ENCODE data around the gene LRRK1.
"Not testable (repeated sequence)": the region's sequence is repeated elsewhere in the genome, so short reads cannot be mapped to it uniquely, and the experiment has no call there.

LRRK1 gene

GRCh38 chr15:101063891-101064794 is 145.0 kb downstream of the LRRK1 start:
- no peak for DNase-seq

GRCh38 chr15:101064795-101065569 is 145.8 kb downstream of the LRRK1 start:
- no peak for DNase-seq

DNA sequence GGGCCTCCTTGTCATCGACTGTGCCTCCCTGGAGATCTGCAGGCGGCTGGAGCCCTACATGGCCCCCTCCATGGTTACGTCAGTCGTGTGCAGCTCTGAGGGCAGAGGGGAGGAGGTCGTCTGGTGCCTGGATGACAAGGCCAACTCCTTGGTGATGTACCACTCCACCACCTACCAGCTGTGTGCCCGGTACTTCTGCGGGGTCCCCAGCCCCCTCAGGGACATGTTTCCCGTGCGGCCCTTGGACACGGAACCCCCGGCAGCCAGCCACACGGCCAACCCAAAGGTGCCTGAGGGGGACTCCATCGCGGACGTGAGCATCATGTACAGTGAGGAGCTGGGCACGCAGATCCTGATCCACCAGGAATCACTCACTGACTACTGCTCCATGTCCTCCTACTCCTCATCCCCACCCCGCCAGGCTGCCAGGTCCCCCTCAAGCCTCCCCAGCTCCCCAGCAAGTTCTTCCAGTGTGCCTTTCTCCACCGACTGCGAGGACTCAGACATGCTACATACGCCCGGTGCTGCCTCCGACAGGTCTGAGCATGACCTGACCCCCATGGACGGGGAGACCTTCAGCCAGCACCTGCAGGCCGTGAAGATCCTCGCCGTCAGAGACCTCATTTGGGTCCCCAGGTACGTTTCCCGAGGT is 146.5 kb downstream of the LRRK1 start:
- no peak for DNase-seq

DNA sequence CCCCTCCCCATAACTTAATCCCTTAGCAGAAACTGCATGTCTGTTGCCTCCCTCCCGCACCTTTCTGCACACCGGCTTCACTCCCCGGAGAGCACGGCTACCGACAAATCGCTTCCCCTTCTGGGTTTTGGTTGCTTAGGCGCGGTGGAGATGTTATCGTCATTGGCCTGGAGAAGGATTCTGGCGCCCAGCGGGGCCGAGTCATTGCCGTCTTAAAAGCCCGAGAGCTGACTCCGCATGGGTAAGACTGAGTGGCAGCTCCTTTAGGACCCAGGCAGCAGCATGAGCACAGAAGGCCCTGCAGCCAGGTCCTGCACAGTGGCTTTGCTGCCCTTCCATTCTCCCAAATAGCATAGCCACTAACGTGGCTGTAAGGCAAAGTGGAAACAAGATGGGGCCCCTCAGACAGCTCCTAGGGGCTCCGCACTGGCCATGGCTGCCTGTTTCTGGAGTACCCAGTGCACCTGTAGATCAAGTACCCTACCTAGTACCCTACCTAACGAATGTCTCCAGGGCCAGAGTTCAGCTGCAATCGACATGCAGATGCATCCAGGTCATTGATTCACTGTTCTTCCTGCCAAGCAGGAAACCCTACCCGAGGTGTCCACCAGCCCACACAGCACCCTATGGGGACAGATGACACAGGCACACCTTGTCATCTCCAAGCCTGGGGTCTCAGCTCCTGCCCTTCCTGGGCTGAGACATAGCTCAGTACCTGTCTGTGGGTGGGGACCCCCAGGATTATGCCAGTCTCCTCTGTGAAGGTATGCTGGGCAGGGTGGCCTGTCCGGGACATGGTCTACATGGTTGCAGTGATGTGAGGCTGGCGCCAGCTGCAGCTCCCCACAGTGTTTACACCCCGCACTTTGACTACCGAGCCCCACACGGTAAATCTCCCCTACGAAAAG is 147.6 kb downstream of the LRRK1 start:
- DNase-seq: no peak

DNA sequence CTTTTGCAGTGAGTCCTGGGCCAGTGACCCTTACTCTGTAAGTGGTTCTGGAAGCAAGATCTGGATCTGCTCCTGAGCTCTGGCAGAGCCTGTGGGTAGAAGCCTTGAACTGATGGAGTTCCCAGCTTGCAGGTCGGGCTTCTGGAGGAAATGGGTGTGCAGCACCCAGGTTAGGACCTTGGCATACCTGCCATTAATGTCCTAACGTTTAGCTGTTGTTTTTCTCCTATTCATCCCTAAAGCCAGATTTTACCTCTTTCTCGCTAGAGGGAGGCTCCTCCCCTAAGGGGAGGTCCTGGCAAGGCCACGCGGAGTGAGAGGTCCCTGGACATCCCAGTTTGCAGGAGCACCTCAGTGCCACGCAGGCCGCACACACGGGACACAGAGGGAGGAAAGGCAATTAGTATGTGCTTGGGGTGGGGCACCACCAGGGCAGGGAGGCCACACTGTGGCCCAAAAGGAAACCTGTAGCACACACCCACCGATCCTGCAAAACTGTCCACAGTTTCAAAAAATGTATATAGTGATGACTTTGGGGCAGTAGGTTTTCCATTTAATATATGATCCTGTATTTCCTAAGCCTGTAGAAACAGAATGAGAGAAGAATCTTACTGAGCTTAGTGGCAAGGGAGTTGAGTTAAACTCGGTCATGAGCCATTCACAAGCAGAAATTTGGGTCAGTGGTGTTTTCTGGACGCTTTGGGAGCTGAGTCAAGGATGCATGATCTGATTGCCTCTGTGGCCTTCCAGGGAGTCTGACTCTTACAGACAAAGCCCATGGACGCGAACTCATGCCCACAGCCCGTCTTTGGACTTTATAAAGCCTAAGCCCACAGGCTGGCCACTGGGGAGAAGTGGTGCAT is 148.7 kb downstream of the LRRK1 start:
- DNase-seq: no peak

DNA sequence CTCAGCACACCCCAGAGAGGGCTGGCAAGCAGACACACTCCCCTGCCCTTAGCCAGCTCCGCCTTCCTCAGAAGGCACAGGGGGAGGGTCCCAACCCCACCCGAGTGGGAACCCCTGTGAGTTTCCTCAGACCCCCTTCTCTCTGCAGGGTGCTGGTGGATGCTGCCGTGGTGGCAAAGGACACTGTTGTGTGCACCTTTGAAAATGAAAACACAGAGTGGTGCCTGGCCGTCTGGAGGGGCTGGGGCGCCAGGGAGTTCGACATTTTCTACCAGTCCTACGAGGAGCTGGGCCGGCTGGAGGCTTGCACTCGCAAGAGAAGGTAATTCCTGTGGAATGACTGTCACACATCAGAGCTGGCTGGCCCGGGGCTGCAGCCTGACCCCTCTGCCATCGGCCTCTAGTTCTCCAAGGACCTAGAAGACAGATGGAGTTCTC is 149.4 kb downstream of the LRRK1 start:
- no peak for DNase-seq

DNA sequence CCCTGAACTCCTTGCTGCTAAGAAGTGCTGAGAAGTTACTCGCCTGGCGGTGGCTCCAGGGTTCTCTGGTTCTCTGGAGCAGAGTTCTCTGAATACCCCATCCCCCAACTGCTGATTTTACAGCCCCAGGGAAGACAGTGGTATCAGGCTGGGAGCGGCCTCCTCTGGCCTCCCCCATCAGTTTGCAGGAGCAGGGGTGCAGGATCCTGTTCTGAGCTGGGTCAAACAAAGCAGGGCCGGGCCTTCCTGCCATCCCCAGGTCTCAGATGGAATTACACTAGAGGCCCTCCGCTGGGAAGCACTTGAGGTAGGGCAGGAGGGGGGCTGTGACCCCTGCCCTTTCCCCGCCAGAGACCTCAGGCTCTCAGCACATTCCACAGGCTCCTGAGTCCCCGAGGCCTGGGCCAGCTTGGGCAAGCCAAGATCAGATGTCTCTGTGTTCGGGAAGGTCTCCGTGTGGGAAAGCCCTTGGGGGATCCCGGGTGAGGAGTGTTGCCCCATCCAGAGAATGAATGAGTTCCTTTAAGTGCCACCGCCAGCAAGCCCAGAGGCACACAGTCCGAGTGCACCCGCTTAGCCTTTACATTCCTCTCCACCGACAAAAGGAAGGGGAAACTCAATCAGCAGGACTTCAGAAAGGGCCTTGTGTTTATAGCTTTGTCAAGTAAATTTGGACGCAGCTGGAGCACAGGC is 149.9 kb downstream of the LRRK1 start:
- DNase-seq: no peak

GRCh38 chr15:101069654-101069973 is 150.5 kb downstream of the LRRK1 start:
- DNase-seq: no peak

DNA sequence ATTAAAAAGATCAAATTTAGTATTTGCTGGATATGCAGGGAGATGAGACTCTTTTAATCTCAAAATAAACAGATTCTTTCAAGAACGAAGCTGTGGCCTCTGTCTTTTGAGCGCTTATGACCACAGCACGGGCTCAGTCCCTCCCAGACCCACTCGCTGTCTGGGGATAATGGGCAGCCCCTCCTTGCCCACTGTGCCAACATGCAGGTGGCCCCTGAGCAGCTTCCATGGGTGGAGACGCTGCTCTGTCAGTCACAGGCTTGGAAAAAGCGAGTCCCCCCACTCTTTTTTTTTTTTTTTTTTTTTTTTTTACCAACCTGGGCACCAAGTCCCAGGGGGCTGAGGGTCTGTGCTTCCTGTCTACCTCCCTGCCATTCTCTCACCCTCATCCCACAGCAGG is 150.9 kb downstream of the LRRK1 start:
- DNase-seq: no peak

DNA sequence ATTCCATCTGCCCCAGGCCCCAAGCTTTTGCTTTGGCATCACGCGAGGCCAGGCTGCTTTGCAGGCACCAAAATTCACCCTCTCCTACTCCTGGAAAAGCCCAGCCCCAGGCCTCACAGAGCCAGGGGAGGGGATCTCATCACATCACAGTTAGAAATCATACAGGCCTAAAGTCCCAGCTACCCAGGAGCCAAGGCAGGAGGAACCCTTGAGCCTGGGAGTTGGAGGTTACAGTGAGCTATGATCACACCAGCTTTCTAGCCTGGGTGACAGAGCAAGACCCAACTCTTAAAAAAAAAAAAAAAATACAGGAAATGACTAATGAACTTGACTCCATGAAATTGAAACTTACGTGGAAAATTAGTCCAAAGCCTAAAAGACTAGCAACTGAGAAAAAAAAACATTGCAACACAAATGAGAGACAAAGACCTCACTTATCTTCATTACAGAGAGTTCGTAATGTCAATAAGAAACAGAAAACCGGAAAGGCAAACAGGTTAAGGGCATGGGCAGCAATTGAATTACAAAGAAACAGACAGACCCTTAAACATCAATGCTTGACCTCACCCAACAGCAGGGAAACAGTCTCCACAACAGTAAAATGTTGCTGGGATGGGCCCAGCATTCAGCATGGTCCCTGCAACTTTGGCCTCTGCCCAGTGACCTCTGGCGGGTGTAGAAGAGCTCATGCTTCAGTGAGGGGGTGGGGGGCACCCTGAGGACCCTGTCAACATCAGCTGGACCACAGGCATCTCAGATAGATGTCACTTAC is 151.5 kb downstream of the LRRK1 start:
- no peak for DNase-seq

DNA sequence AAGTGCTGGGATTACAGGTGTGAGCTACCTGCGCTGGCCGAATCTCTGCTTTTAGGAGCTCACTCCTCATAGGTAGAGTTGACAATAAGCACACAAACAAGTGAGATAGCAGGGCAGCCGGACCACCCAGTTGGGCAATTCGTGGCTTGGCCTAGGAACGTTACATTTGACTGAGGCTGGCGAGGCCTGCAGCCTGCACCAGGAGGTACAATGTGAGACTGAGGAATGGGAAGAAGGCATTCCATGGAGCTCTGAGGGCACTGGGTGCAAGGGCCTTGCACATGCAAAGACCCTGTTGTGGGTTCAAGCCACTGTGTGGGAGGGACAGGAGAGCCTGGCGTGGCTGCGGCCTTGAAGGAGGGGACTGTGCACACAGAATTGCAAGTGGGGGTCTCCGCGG is 152.5 kb downstream of the LRRK1 start:
- DNase-seq: no peak

DNA sequence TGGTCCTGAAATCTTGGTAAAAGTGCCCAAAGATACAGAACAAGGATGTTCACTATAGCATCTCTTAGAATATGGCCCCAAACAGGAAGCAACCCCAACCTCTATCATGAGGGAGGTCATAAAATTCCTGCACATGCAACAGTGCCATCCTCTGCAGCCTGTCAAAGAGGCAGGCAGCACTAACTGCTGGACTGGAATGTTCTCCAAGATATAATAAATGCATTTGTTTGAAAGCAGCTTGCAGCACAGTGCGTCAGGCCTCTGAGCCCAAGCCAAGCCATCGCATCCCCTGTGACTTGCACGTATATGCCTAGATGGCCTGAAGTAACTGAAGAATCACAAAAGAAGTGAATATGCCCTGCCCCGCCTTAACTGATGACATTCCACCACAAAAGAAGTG is 153.1 kb downstream of the LRRK1 start:
- DNase-seq: not testable (repeated sequence)

- DNase-seq: not testable (repeated sequence)
Observed at GRCh38 chr15:101077806-101078668, 158.9 kb downstream of the LRRK1 start.

DNA sequence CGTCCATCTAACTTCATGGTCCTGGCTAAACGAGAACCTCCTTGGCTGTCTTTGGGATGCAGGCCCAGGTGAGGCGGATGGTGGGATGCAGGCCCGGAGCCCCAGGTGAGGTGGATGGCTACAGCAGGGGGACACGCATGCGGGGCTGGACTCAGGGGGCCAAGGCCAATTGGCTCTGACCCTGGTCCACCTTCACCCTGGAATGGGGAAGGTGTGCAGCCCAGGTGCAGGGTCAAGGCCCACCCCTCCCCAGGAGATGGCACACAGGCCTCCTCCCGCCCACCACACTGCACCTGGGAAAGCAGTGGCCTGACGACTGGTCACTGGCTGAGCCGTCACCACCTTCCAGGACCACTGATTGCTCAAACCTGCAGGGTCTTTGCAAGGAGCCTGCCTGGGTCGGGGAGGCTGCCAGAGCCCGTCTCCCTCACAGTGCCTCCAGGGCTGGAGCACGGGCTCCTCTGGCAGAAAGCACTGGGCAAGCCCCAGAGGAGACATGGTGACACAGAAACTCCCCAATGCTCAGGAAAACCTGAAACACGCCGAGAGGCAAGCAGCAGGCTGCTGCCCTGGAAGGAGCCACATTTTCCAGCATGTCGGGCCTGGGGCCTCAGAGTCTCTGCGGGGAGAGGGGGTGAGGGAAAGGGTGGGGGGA is 159.6 kb downstream of the LRRK1 start:
- no peak for DNase-seq

- DNase-seq: no peak
Observed at GRCh38 chr15:101081900-101082299, 162.7 kb downstream of the LRRK1 start.

DNA sequence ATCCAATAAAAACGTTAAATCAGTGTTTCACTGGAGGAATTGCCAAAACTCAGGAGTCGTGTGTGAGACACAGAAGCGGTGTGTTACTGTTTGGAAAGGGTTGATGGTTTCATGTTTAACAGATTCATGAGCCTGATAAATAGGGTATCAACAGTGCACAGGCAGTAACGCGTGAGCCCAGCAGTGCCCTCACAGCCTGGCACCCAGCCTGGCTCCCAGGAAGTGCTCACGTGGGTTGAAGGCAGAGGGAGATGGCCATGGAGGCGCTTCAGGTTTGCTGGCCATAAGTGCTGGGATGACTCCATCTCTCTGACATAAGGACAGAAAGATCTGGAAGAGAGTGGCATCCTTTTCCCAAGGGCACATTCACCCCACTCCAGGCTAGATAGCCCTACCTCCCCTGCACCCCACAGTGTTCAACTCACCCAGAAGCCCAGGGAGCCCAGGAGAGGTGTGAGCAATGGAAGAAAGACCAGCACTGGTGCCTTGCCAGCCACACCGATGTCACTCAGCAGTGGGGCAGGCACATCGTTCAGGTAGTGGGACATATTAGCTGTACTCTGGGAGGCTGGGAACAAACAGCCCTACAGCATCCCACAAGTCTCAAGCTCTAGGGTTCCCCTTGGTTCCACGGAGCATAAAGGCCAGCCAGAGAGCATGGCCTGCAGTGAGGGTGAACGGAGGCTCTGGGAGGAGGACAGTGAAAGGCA is 164.3 kb downstream of the LRRK1 start:
- no peak for DNase-seq

DNA sequence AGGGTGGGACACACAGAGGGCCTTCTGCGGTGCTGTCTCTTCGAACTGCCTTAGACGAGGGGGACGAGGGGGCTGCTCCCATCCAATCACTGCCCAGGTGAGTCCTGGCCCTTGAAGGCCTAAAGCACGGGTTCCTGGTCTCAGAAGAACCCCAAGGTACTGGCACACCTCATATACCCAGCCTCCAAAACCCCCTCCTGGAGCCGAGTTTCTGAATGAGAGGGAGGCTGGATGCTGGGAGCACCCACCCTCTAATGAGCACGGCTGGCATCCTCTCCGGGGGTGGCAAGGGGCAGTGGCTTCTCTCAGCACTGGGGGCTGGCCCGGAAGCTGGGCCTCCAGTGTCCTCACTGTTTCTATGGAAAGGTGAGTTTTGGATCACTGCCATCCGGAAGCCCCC is 165.6 kb downstream of the LRRK1 start:
- no peak for DNase-seq

DNA sequence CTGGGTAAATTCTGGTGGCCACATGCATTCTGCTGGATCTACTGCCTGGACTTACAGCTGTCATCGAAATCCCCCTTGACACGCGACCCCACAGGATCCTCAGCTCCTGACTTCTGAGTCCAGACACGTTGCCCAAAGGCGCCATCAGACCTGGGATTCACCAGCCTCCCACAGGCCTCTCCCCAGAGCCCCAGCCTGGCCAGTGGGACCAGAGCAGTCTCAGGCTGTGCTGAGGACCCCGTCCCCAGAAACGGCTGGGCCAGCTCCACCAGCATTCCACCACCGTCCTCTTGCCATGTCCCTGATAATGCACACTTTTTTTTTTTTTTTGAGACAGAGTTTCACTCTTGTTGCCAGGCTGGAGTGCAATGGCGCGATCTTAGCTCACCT is 166.1 kb downstream of the LRRK1 start:
- DNase-seq: no peak

All from NCI-H1105 (cell line).